Activated effector memory CD4-positive, alpha-beta T cell treated with anti-CD3 and anti-CD28 coated beads, Interleukin-2, amount 50 U/mL, for 16 hours (primary cell): ENCODE measurements around the gene KRTAP22-2.

Experiments
- DNase-seq: peaks from one replicate; pipeline ENCODE4 v3.0.0-alpha.2; 2020

Gene KRTAP22-2

DNA sequence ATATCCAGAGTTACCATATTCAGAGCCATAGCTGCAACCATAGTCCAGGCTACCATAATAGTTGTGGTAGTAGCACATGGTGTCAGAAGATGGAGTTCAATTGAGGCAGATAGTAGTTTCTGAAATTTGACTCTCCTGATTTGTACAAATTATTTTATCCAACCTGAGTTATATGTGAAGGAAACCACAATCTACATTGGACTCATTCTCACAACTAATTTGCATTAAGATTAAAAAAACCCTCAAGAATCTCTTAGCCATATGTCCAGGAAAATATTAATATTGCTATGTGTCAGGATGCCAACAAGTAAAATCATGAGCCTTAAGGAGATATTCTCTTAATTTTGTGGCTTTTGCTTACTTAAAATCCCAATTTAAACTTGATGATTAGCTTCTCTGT, at the start of gene KRTAP22-2:
Gene KRTAP22-2, minus strand, starts transcription at position 101 of the 400 bp plus-strand sequence.
- DNase-seq, result no peak

GRCh38 chr21:30638686-30639085, 48.5 kb upstream of the KRTAP22-2 start:
- no peak for DNase-seq

GRCh38 chr21:30634906-30635305, 44.7 kb upstream of the KRTAP22-2 start, which contains the start of gene KRTAP20-2:
Gene KRTAP20-2, plus strand, starts transcription at chr21:30635206. Its CDS starts 58 bp downstream, at chr21:30635264.
- no peak for DNase-seq

- no peak for DNase-seq
Measured at GRCh38 chr21:30629200-30629599, 39.0 kb upstream of the KRTAP22-2 start.

- DNase-seq, result no peak
Measured at GRCh38 chr21:30628109-30628508, 37.9 kb upstream of the KRTAP22-2 start.

DNA sequence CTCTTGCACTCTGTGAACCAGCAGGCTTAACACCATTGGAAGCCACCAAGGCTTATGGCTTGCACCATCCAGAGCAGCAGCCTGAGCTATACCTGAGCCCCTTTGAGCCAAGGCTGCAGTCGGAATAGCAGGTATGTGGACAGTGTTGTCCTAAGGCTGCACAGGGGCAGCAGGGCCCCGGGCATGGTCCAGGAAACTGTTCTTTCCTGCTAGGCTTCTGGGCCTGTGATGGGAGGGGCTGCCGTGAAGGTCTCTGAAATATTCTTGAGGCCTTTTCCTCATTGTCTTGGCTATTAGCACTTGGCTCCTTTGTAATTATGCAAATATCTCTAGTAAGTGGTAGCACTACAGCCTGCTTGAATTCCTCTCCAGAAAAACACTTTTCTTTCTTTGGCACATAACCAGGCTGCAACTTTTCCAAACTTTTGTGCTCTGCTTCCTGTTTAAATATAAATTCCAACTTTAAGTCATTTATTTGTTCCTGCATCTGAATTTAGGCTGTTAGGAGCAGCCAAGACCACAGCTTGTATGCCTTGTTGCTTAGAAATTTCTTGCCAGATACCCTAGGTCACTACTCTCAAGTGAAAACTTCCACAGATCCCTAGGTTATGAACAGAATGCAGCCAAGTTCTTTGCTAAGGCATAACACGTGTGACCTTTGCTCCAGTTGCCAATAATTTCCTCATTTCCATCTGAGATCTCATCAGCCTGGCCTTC, 35.4 kb upstream of the KRTAP22-2 start:
- DNase-seq, result no peak

DNA sequence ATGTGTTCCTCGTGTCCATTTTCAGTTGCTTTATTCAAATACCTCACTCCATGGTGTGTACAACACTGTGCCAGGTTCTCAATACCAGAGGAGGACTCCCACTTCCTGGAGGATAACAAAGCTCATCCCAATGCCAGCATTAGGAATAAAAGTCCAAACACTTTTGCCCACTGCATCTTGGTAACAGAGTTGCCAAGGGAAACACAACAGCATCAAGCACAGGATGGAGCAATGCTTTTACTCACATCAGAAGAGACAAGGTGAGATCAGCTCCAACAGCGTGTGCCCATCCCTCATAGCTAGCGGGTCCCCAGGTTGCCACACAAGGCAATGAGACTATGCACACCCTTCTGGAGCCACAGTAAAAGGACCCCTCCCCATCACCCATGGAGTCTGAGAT, 33.2 kb upstream of the KRTAP22-2 start:
- DNase-seq, result no peak

- DNase-seq, result no peak
Measured at GRCh38 chr21:30620522-30620921, 30.3 kb upstream of the KRTAP22-2 start, which contains the start of gene KRTAP20-4. Gene KRTAP20-4, plus strand, starts transcription at chr21:30620627.

- no peak for DNase-seq
Measured at GRCh38 chr21:30620080-30620479, 29.9 kb upstream of the KRTAP22-2 start.

DNA sequence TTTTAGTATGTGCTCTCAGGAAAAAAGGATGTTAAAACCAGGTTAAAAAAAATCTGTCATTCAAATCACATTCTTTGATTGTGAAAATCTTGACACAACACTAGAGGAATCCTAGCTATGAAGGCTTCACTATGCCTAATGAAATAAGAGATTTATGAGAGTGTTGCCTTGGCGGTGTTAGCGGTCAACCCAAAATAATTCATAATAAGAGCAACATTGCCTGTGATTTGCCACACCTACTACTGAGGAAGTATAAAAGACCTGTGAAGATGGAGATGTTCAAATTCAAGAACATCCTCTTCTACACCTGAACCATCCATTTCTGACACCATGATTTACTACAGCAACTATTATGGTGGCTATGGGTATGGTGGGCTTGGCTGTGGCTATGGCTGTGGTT, 25.9 kb upstream of the KRTAP22-2 start, which contains the start of gene KRTAP20-1:
Gene KRTAP20-1, plus strand, starts transcription at position 301 of the 400 bp plus-strand sequence. Its CDS starts 30 bp downstream, at position 331.
- DNase-seq, result no peak

GRCh38 chr21:30615199-30615598, 25.0 kb upstream of the KRTAP22-2 start:
- DNase-seq, result no peak

DNA sequence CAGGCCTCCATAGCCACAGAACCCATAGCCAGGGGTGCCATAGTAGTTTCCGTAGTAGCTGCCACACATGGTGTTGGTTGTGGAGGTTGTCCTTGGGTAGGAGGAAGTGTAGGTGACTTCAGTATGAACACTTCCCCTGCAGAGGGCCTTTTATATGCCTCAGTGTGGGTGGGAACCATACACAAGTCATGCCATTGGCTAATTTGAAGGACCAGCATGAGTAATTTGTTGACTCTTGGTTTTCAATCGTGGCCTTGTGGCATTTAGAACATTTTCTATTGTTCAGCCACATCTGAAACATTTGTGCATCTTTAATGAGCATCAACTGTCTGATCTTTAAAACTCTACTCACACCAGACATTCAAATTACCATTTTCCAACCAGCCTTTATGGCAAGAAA, 23.6 kb upstream of the KRTAP22-2 start, which contains the start of gene KRTAP6-1:
Gene KRTAP6-1, minus strand, starts transcription at position 95 of the 400 bp plus-strand sequence. Its CDS starts 26 bp downstream, at position 69.
- DNase-seq, result no peak

- no peak for DNase-seq
Measured at GRCh38 chr21:30612132-30612531, 21.9 kb upstream of the KRTAP22-2 start.

GRCh38 chr21:30605968-30606367, 15.8 kb upstream of the KRTAP22-2 start:
- DNase-seq, result no peak

- DNase-seq, result no peak
Measured at GRCh38 chr21:30600787-30601186, 10.6 kb upstream of the KRTAP22-2 start, which contains the start of gene KRTAP22-1. Gene KRTAP22-1, plus strand, starts transcription at chr21:30601087.

GRCh38 chr21:30598802-30599201, 8.6 kb upstream of the KRTAP22-2 start, which contains the start of gene KRTAP6-2:
Gene KRTAP6-2, minus strand, starts transcription at chr21:30598902. Its CDS starts 28 bp downstream, at chr21:30598874.
- DNase-seq, result no peak

DNA sequence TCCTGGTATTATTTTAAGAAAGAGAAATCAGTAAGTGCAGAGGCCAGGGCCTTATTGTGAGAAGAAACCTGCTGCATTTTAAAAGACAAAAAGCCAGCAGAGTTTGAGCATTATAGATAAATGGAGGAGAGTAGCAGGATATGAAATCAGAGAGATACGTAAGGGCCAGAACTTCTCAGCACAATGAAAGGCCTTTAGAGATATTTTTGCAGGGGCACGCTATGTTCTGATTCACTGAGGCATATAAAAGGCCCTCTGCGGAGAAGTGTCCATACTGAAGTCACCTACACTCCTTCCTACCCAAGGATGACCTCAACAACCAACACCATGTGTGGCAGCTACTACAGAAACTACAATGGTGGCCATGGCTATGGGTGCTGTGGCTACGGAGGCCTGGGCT, 1.9 kb upstream of the KRTAP22-2 start, which contains the start of gene KRTAP6-3:
Gene KRTAP6-3, plus strand, starts transcription at position 301 of the 400 bp plus-strand sequence. Its CDS starts 6 bp downstream, at position 307.
- no peak for DNase-seq

DNA sequence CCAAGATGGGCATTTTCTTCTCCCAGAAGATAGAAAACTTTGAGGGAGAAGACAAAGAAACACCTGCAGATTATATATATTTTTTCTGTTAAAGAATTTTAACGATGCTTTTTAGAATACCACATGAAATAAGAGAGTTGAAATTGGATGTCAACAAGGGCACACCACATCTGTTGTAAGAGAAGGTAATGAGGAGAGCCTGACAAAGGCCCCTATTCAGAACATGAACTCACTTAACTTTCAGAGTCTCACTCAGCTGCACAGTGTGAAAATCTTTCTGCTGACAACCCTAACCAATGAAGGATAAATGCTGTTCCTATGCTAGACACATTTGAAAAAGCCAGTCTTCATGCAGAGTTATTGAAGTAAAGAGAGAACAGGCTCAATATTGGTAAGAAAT, 7.3 kb downstream of the KRTAP22-2 start:
- DNase-seq, result no peak

DNA sequence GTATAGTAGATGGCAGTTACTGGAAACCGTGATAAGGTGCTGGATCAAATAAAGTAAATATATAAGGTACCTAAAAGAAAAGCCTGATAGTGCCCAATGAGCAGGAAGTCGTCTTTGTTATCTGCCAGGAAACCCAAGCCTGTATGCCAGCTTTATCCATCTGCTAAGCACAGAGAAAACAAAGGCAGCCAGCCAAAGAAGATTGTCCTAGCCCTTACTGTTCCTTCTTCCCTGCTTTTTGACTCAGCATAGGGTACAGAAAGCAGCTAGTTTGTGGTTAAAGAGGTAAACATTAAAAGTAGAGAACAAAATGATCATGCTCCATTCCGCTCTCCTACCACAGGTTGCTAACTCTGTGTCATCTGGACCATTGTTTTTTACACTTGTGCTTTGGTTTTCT, 10.1 kb downstream of the KRTAP22-2 start:
- no peak for DNase-seq

DNA sequence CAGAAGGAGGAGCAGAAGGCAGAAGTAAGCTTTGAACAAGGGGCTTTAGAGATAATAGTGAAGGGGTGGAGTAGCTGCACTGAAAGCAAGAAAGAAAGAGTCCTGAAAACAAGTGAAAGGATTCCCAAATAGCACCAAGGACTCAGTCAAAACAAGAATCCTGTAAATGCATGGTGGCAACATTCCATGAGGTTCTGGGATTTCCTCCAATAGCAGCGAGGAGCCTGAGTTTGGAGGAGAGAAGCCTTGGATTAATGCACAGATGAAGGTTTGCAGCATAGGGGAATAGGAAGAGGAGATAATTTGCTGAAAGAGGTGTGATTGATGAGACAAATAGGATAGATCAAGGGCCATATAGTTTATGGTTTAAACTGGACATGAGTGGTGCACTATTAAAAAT, 10.9 kb downstream of the KRTAP22-2 start:
- no peak for DNase-seq

- DNase-seq, result no peak
Measured at GRCh38 chr21:30577766-30578165, 12.4 kb downstream of the KRTAP22-2 start.

DNA sequence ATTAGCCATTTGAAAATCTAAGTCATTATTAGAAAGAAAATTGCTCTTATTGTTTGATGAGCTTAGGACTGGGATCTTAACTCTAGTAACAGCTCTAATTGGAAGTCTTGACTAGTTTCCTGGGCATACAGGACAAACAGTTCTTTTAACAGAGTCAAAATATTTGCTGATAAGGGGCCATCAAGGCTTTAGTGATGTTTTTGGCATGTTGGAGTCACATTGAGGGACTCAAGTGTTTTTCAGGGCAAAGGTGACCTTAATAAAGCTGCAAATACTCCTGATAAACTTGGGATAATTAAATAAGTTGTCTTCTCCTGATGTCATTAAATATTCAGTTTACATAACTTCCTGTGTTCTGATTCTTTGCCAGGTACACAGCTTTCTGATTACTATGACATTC, 22.6 kb downstream of the KRTAP22-2 start:
- no peak for DNase-seq

DNA sequence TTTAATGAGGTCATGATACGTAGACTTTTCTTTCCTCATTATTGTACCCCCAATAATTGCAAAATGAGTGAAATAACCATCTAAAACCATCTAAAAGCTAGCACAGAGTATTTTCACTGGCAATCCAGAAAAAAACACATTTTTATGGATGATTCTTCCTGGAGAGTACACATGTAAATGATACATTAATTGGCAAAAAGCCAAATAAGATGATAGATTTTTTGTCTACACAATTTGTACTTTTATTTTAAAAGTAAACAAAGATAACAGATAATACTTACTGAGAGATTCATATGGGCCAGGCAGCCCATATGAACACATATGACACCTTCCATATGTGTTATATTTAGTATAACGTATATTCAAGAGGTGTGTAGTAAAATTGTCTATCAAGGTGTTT, 26.6 kb downstream of the KRTAP22-2 start:
- DNase-seq, result no peak

GRCh38 chr21:30563072-30563471, 27.1 kb downstream of the KRTAP22-2 start:
- no peak for DNase-seq
